ENCODE results near the gene PHC3.
"Not testable (repeated sequence)": the region's sequence is repeated elsewhere in the genome, so short reads cannot be mapped to it uniquely, and the experiment has no call there.

The PHC3 gene

DNA sequence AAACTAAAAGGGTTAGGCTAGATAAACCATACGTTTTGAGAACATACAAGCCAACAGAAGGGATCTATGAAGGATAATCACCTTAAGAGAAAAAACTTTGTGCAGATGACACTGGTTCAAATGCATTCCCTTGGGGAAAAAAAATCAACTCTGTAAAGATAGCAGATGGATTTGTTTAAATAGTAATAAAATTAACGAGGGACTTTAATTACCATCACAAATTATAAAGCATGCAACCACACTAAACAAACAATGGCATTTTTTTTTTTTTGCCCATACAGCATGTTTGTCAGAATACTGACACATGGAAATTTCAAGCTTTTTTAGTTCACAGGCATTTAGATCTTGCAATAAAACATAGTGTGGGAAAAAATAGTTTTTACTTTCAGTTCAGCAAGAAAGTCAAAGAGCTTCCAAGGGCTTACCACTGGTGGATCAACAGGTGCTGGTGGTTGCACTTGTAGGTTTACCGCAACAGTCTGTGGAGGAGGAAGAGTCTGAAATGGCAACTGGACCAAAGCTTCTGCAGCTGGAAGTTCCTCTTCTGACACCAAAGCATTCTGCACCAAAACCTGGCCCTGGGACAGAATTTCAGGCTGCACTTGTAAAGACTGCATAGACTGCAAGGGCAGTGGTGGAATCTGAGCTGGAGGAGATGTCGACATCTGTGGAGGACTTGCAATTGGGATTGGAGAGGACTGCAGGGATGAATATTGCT is 53.1 kb downstream of the PHC3 start:
- peak overlapping the region; percentile 29; the same call in 1 of the 2 replicates for H3K27ac ChIP-seq
- DNase-seq (ENCODE audit: low spot score), result no peak
- ChIA-PET CTCF (interaction anchor here (0.6 kb wide), 2 partner anchors 11 to 419 kb away, joined by 3 to 4 read pairs; no protein-coding TSS in a partner anchor), POLR2A (ENCODE audit: low non-redundant PET) (no interaction called here)
- TF ChIP-seq, protein P1, sequence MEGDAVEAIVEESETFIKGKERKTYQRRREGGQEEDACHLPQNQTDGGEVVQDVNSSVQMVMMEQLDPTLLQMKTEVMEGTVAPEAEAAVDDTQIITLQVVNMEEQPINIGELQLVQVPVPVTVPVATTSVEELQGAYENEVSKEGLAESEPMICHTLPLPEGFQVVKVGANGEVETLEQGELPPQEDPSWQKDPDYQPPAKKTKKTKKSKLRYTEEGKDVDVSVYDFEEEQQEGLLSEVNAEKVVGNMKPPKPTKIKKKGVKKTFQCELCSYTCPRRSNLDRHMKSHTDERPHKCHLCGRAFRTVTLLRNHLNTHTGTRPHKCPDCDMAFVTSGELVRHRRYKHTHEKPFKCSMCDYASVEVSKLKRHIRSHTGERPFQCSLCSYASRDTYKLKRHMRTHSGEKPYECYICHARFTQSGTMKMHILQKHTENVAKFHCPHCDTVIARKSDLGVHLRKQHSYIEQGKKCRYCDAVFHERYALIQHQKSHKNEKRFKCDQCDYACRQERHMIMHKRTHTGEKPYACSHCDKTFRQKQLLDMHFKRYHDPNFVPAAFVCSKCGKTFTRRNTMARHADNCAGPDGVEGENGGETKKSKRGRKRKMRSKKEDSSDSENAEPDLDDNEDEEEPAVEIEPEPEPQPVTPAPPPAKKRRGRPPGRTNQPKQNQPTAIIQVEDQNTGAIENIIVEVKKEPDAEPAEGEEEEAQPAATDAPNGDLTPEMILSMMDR (conservative IDR thresholded peaks at IDR 0.05; ENCODE audit: low read depth), result no peak

DNA sequence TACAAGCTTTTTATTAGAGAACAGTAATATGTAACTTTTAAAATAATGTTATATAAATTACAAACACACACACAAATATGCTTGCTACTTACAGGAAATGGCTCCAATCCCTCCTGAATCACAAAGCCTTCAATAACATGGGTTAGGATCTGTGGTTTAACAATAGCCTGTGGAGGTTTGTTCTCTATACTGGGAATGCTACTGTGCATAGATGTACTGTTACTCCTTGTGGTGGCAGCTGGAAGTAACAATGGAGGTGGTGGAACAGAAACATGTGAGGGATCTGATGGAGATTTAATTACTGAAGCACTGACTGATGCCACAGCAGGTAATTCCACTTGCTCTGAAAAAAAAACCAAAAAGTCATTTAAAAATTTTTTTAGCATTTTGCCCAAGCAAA is 64.4 kb downstream of the PHC3 start:
- H3K27ac ChIP-seq, result no peak overlapping the region
- peak; percentile 15 for DNase-seq (ENCODE audit: low spot score)
- TF ChIP-seq, protein P1 (conservative IDR thresholded peaks at IDR 0.05; ENCODE audit: low read depth), result no peak
- POLR2A ChIA-PET (ENCODE audit: low non-redundant PET), result no interaction called here
- CTCF ChIA-PET, result interaction anchor here (0.7 to 0.8 kb wide), 3 partner anchors 12 to 187 kb away, joined by 4 read pairs; no protein-coding TSS in a partner anchor

DNA sequence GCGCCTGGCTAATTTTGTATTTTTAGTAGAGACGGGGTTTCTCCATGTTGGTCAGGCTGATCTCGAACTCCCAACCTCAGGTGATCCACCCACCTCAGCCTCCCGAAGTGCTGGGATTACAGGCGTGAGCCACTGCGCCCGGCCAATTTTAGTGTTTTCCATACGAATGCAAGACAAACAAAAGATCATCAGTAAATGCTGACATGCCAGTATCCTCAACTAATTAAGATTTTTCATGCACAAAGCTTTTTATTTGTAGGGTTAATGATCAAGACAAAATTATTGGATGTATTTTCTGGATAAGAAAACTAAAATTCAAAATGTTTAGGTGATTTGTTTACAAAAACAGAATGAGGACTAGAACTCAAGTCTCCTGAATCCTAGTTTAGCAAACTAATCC is 67.4 kb downstream of the PHC3 start:
- DNase-seq (ENCODE audit: low spot score); CTCF ChIA-PET; POLR2A ChIA-PET (ENCODE audit: low non-redundant PET): not testable (repeated sequence)

DNA sequence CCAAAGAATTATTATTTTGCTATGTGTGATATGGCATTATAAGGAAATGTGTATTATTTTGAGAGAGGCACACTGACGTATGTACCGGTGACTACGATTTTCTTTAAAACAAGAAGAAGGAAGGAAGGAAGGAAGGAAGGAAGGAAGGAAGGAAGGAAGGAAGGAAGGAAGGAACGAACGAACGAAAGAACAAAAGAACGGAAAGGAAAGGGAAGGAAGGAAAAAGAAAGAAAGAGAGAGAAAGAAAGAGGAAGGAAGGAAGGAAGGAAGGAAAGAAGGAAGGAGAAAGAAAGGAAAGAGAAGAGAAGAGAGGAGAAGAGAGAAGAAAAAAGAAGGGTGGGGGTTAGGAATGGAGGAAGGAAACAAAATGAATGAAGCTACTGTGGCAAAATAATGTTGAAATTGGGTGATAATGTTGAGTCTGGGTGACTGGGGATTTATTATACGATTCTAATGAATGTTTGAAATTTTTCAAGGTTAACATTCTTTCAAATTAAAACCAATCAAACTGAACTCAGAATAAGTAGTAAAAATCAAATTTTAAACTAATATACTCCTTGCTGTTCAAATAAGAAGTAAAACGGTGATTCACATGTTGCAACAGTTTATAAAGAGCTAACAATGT is 70.3 kb downstream of the PHC3 start:
- ChIA-PET CTCF (no interaction called here), POLR2A (ENCODE audit: low non-redundant PET) (no interaction called here)
- no peak overlapping the region for H3K27ac ChIP-seq
- TF ChIP-seq, protein P1 (conservative IDR thresholded peaks at IDR 0.05; ENCODE audit: low read depth), result no peak
- DNase-seq (ENCODE audit: low spot score), result no peak

More for the DNA sequence above, 67.4 kb downstream of the PHC3 start:
- H3K27ac ChIP-seq, result not testable (repeated sequence)

DNA sequence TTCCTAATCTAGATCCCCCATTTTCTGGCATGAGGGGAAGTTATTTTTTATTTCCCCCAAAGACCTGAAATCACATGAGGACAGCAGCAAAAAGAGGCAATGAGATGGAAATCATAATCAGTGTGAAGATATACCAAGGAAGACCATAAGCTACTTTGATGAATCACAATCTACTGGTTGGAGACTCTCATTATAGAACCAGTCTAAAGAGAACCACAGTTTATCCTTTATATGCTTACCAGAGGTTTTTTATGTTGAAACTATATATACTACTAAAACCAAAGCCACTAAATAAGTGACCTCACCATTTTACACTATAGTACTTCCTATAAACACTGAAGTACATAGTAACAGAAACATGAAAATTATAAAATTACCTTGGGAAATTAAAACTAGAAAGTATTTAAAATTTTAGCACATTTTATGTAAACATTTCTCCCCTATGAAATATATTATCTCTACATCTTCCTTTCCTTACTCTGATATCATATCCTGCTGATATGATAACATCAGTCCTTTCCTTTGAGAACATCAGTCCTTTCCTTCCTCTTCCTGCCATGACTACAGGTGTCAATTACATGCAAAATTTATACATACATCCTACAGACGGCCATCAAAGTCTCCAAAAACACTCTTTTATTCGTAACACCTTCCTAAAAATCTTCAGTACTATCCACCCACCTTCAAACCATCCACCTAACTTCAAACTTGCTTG is 71.8 kb downstream of the PHC3 start:
- no peak for DNase-seq (ENCODE audit: low spot score)
- ChIA-PET POLR2A (ENCODE audit: low non-redundant PET) (no interaction called here), CTCF (interaction anchor here (0.5 to 0.6 kb wide), 2 partner anchors 68 to 95 kb away, joined by 3 to 7 read pairs; no protein-coding TSS in a partner anchor)
- TF ChIP-seq, protein P1 (conservative IDR thresholded peaks at IDR 0.05; ENCODE audit: low read depth), result no peak
- no peak overlapping the region for H3K27ac ChIP-seq

DNA sequence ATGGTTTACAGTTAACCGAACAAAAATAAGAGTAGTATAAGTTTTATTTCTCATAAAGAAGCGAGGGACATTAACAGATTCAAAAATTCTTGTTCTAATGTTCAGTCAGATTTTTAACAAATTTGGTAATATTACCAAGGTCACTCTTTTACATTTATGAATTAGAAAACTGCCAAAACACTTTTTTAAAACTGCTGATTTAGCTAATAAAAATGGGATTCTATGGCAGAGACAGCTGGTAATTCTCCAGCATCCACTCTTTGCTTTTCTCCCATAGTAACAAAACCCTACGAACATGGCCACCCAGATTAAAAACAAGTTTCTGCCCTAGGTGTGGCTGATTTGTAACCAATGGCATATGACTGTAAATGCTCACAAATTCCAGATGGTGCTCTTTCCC is 72.6 kb downstream of the PHC3 start:
- no peak for DNase-seq (ENCODE audit: low spot score)
- H3K27ac ChIP-seq, result no peak overlapping the region
- POLR2A ChIA-PET (ENCODE audit: low non-redundant PET), result no interaction called here
- CTCF ChIA-PET, result interaction anchor here (0.6 kb wide), 1 partner anchor 95 kb away, joined by 3 read pairs; no protein-coding TSS in a partner anchor
- TF ChIP-seq, protein P1 (conservative IDR thresholded peaks at IDR 0.05; ENCODE audit: low read depth), result no peak

Measured in RWPE1 (cell line).